Activated naive CD4-positive, alpha-beta T cell treated with anti-CD3 and anti-CD28 coated beads, Interleukin-2, amount 50 U/mL, for 24 hours (primary cell): ENCODE data around the gene CCDC73.
"Not testable (repeated sequence)": the region's sequence is repeated elsewhere in the genome, so short reads cannot be mapped to it uniquely, and the experiment has no call there.

ENCODE experiments used
- H3K27ac Mint-ChIP-seq: one replicate; pipeline ENCODE4 v1.8.0; 2021; ENCODE audit warnings: mild to moderate bottlenecking, mixed read lengths
- H3K27me3 Mint-ChIP-seq: one replicate; pipeline ENCODE4 v1.8.0; 2021; ENCODE audit warnings: mixed read lengths
- H3K36me3 Mint-ChIP-seq: one replicate; pipeline ENCODE4 v1.8.0; 2021; ENCODE audit warnings: mixed read lengths
- H3K4me1 Mint-ChIP-seq: one replicate; pipeline ENCODE4 v1.8.0; 2021; ENCODE audit warnings: mixed read lengths
- H3K4me3 Mint-ChIP-seq: one replicate; pipeline ENCODE4 v1.8.0; 2021; ENCODE audit warnings: mild to moderate bottlenecking, mixed read lengths
- H3K9me3 Mint-ChIP-seq: one replicate; pipeline ENCODE4 v1.8.0; 2021; ENCODE audit warnings: mixed read lengths

CCDC73 gene

GRCh38 chr11:32701616-32702015 is 92.8 kb downstream of the CCDC73 start:
- Mint-ChIP-seq H3K27ac (no peak overlapping the region), H3K36me3 (no peaks in the 10 kb centered on the region), H3K27me3 (peaks cover 8% of the 10 kb centered on the region), H3K4me1 (peaks cover under 1% of the 10 kb centered on the region), H3K9me3 (no peaks in the 10 kb centered on the region), H3K4me3 (no peak overlapping the region)

- no peak overlapping the region for H3K4me3 Mint-ChIP-seq
- no peaks in the 10 kb centered on the region for H3K9me3 Mint-ChIP-seq
- H3K27me3 Mint-ChIP-seq: peaks cover 8% of the 10 kb centered on the region
- no peak overlapping the region for H3K27ac Mint-ChIP-seq
- H3K36me3 Mint-ChIP-seq: no peaks in the 10 kb centered on the region
- no peaks in the 10 kb centered on the region for H3K4me1 Mint-ChIP-seq
Measured at GRCh38 chr11:32698579-32698978, 95.9 kb downstream of the CCDC73 start.

GRCh38 chr11:32671051-32671450 is 123.4 kb downstream of the CCDC73 start:
- Mint-ChIP-seq H3K4me3 (no peak overlapping the region), H3K36me3 (no peaks in the 10 kb centered on the region), H3K9me3 (no peaks in the 10 kb centered on the region), H3K27me3 (peaks cover 10% of the 10 kb centered on the region), H3K27ac (no peak overlapping the region), H3K4me1 (no peaks in the 10 kb centered on the region)

GRCh38 chr11:32659672-32660071 is 134.8 kb downstream of the CCDC73 start:
- Mint-ChIP-seq H3K4me3 (no peak overlapping the region), H3K27ac (no peak overlapping the region), H3K36me3 (no peaks in the 10 kb centered on the region), H3K4me1 (peaks cover 15% of the 10 kb centered on the region), H3K9me3 (no peaks in the 10 kb centered on the region), H3K27me3 (peaks cover 4% of the 10 kb centered on the region)

- H3K4me1 Mint-ChIP-seq: peaks cover 15% of the 10 kb centered on the region
- peak overlapping the region; percentile 73 for H3K27ac Mint-ChIP-seq
- H3K4me3 Mint-ChIP-seq: peak overlapping the region; percentile 44
- no peaks in the 10 kb centered on the region for H3K9me3 Mint-ChIP-seq
- no peaks in the 10 kb centered on the region for H3K36me3 Mint-ChIP-seq
- peaks cover 4% of the 10 kb centered on the region for H3K27me3 Mint-ChIP-seq
Measured at GRCh38 chr11:32658639-32659406, 135.6 kb downstream of the CCDC73 start.

GRCh38 chr11:32643526-32643925 is 150.9 kb downstream of the CCDC73 start:
- H3K27me3 Mint-ChIP-seq: peaks cover 8% of the 10 kb centered on the region
- H3K27ac Mint-ChIP-seq: no peak overlapping the region
- H3K4me1 Mint-ChIP-seq: no peaks in the 10 kb centered on the region
- no peak overlapping the region for H3K4me3 Mint-ChIP-seq
- H3K36me3 Mint-ChIP-seq: no peaks in the 10 kb centered on the region
- H3K9me3 Mint-ChIP-seq: no peaks in the 10 kb centered on the region

- H3K4me1 Mint-ChIP-seq: no peaks in the 10 kb centered on the region
- peaks cover 17% of the 10 kb centered on the region for H3K27me3 Mint-ChIP-seq
- H3K9me3 Mint-ChIP-seq: no peaks in the 10 kb centered on the region
- H3K4me3 Mint-ChIP-seq: no peak overlapping the region
- no peak overlapping the region for H3K27ac Mint-ChIP-seq
- H3K36me3 Mint-ChIP-seq: no peaks in the 10 kb centered on the region
Measured at GRCh38 chr11:32641361-32641760, 153.1 kb downstream of the CCDC73 start.

GRCh38 chr11:32635819-32636218 is 158.6 kb downstream of the CCDC73 start:
- no peaks in the 10 kb centered on the region for H3K36me3 Mint-ChIP-seq
- H3K4me3 Mint-ChIP-seq: no peak overlapping the region
- H3K4me1 Mint-ChIP-seq: no peaks in the 10 kb centered on the region
- H3K27me3 Mint-ChIP-seq: peaks cover 16% of the 10 kb centered on the region
- H3K27ac Mint-ChIP-seq: no peak overlapping the region
- no peaks in the 10 kb centered on the region for H3K9me3 Mint-ChIP-seq

GRCh38 chr11:32630844-32631243 is 163.6 kb downstream of the CCDC73 start:
- Mint-ChIP-seq H3K4me1 (no peaks in the 10 kb centered on the region), H3K27me3 (peaks cover 4% of the 10 kb centered on the region), H3K27ac (no peak overlapping the region), H3K4me3 (no peak overlapping the region), H3K36me3 (no peaks in the 10 kb centered on the region), H3K9me3 (no peaks in the 10 kb centered on the region)

GRCh38 chr11:32616903-32617302 is 177.6 kb downstream of the CCDC73 start:
- H3K27ac Mint-ChIP-seq: no peak overlapping the region
- H3K36me3 Mint-ChIP-seq: peaks cover 3% of the 10 kb centered on the region
- H3K4me1 Mint-ChIP-seq: no peaks in the 10 kb centered on the region
- H3K4me3 Mint-ChIP-seq: no peak overlapping the region
- peaks cover 13% of the 10 kb centered on the region for H3K9me3 Mint-ChIP-seq
- peaks cover 2% of the 10 kb centered on the region for H3K27me3 Mint-ChIP-seq

- Mint-ChIP-seq H3K4me1 (no peaks in the 10 kb centered on the region), H3K36me3 (peaks cover 3% of the 10 kb centered on the region), H3K27ac (no peak overlapping the region), H3K27me3 (peaks cover 2% of the 10 kb centered on the region), H3K9me3 (peaks cover 6% of the 10 kb centered on the region), H3K4me3 (no peak overlapping the region)
Measured at GRCh38 chr11:32615422-32615821, 179.0 kb downstream of the CCDC73 start.

- H3K27me3 Mint-ChIP-seq: no peaks in the 10 kb centered on the region
- H3K4me3 Mint-ChIP-seq: no peak overlapping the region
- H3K36me3 Mint-ChIP-seq: peaks cover 8% of the 10 kb centered on the region
- H3K4me1 Mint-ChIP-seq: no peaks in the 10 kb centered on the region
- H3K9me3 Mint-ChIP-seq: peaks cover under 1% of the 10 kb centered on the region
- no peak overlapping the region for H3K27ac Mint-ChIP-seq
Measured at GRCh38 chr11:32613500-32614151, 180.8 kb downstream of the CCDC73 start.

- H3K36me3 Mint-ChIP-seq: peaks cover 21% of the 10 kb centered on the region
- no peaks in the 10 kb centered on the region for H3K4me1 Mint-ChIP-seq
- H3K27ac Mint-ChIP-seq: no peak overlapping the region
Measured at GRCh38 chr11:32610797-32611352, 183.6 kb downstream of the CCDC73 start.

GRCh38 chr11:32608826-32609225 is 185.6 kb downstream of the CCDC73 start:
- H3K27me3 Mint-ChIP-seq, H3K4me1 Mint-ChIP-seq, H3K9me3 Mint-ChIP-seq, H3K4me3 Mint-ChIP-seq, H3K27ac Mint-ChIP-seq: not testable (repeated sequence)
- peaks cover 21% of the 10 kb centered on the region for H3K36me3 Mint-ChIP-seq

More at GRCh38 chr11:32610797-32611352, 183.6 kb downstream of the CCDC73 start:
- H3K4me3 Mint-ChIP-seq: no peak overlapping the region
- H3K9me3 Mint-ChIP-seq: peaks cover 10% of the 10 kb centered on the region
- H3K27me3 Mint-ChIP-seq: no peaks in the 10 kb centered on the region

GRCh38 chr11:32606220-32606619 is 188.2 kb downstream of the CCDC73 start:
- Mint-ChIP-seq H3K4me3 (no peak overlapping the region), H3K27ac (no peak overlapping the region), H3K4me1 (no peaks in the 10 kb centered on the region), H3K36me3 (peaks cover 21% of the 10 kb centered on the region), H3K9me3 (peaks cover 10% of the 10 kb centered on the region), H3K27me3 (no peaks in the 10 kb centered on the region)
